Muscle layer of duodenum (tissue), 2 donors: ENCODE results near the gene CDHR3.

Source experiments
- H3K27ac ChIP-seq: one replicate; pipeline ENCODE4 v1.7.0; 2013; ENCODE audit warnings: mild to moderate bottlenecking, low read length
- H3K27me3 ChIP-seq: one replicate; pipeline ENCODE4 v1.7.0; 2013; ENCODE audit warnings: low read depth, mild to moderate bottlenecking, control low read depth, low read length
- H3K36me3 ChIP-seq, 2 donors: one replicate each; pipeline ENCODE4 v1.7.0; 2013; ENCODE audit warnings: low read length in 2 of 2, control low read depth in 1 of 2, mild to moderate bottlenecking in 1 of 2; ENCODE audit not compliant: insufficient read depth in 2 of 2, control insufficient read depth in 1 of 2
- H3K4me1 ChIP-seq, 2 donors: one replicate each; pipeline ENCODE4 v1.7.0; 2013; ENCODE audit warnings: low read length in 2 of 2, mild to moderate bottlenecking in 2 of 2, control low read depth in 1 of 2, moderate library complexity in 1 of 2; ENCODE audit not compliant: insufficient read depth in 2 of 2, control insufficient read depth in 1 of 2
- H3K4me3 ChIP-seq, 2 donors: one replicate each; pipeline ENCODE4 v1.7.0; 2013; ENCODE audit warnings: low read length in 2 of 2, low read depth in 1 of 2, mild to moderate bottlenecking in 1 of 2
- H3K9me3 ChIP-seq, 2 donors: one replicate each; pipeline ENCODE4 v1.7.0; 2013; ENCODE audit warnings: low read length in 2 of 2, control low read depth in 1 of 2, mild to moderate bottlenecking in 1 of 2; ENCODE audit not compliant: control insufficient read depth in 1 of 2
- donor health status: healthy.

The CDHR3 gene

DNA sequence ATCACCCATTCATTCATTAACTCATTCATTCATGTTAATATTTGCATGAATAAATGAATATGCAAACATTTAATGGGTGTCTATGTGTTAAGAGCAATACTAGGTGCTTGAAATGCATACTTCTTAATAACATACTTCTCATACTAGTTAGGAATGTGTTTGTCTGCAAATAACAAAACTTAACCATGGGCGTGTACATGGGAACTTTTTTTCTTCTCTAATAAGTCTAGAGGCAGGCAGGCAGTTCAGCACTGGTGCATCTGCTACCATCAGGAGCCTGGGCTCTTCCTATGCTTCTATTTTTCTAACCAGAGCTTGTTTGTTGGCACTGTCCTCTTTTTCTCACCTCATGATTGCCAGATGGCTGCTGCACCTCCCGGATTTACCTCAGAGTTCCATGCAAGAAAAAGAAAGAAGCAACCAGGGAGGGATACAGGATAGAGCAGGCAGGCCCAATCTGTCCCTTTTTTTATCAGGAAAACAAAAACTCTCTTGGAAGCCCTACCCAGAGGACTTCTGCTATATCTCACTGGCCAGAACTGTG, 22.7 kb downstream of the CDHR3 start:
- Histone ChIP-seq H3K4me3 (no peak overlapping the region), H3K36me3 (no peaks in the 10 kb centered on the region), H3K4me1 (peaks cover 0 to 10% of the 10 kb centered on the region in 2 donors), H3K9me3 (no peaks in the 10 kb centered on the region), H3K27ac (no peak overlapping the region), H3K27me3 (no peaks in the 10 kb centered on the region)

DNA sequence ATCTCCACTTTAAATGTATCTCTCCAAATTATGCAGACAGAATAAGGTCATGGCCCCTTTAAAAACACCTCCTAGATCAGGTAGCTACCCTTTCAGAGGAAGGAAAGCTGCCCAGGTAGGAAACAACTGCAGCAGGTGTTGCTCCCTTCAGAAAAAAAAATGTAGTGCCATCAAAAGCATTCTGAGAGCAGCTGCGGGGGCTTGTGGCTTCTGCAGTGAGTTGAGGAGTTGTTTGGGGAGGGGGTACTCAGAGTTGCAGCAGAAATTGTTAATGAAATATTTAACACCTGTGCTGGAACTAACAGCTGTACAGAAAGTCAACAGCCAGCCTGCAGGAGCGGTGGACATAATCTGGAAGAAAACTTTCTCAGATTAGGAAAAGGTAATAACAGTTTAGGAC, 24.0 kb downstream of the CDHR3 start:
- H3K4me1 ChIP-seq, result peaks cover 0 to 14% of the 10 kb centered on the region in 2 donors
- no peaks in the 10 kb centered on the region for H3K36me3 ChIP-seq
- H3K27me3 ChIP-seq, result no peaks in the 10 kb centered on the region
- H3K9me3 ChIP-seq, result no peaks in the 10 kb centered on the region
- H3K27ac ChIP-seq, result no peak overlapping the region
- no peak overlapping the region for H3K4me3 ChIP-seq

DNA sequence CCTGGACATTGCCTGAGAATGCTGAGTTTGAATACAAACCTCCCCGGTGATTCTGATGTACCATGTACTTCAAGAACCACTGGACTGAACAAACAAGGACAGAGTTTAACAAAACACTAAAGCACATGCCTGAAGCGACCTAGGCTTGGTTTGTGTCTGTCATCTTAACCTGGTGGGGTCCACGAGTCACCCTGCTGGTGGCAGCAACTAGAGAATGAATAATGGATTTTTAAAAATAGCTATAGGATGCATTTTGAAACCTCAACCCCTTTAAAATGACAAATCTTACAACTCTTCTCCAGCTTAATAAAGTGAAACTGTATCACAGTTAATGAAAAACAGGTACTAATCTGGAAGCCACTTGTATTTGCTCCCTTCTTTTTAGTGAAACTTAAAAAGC, 25.2 kb downstream of the CDHR3 start:
- Histone ChIP-seq H3K4me1 (peaks cover 0 to 14% of the 10 kb centered on the region in 2 donors), H3K27me3 (no peaks in the 10 kb centered on the region), H3K4me3 (no peak overlapping the region), H3K36me3 (no peaks in the 10 kb centered on the region), H3K9me3 (no peaks in the 10 kb centered on the region), H3K27ac (no peak overlapping the region)

- Histone ChIP-seq H3K9me3 (no peaks in the 10 kb centered on the region), H3K4me3 (no peak overlapping the region), H3K36me3 (no peaks in the 10 kb centered on the region), H3K27me3 (no peaks in the 10 kb centered on the region), H3K27ac (no peak overlapping the region), H3K4me1 (peaks cover 0 to 14% of the 10 kb centered on the region in 2 donors)
These were observed 26.1 kb downstream of the CDHR3 start for GRCh38 chr7:105989191-105989590.

- Histone ChIP-seq H3K4me1 (peaks cover 0 to 14% of the 10 kb centered on the region in 2 donors), H3K27me3 (no peaks in the 10 kb centered on the region), H3K27ac (no peak overlapping the region), H3K4me3 (no peak overlapping the region), H3K9me3 (no peaks in the 10 kb centered on the region), H3K36me3 (no peaks in the 10 kb centered on the region)
These were observed 26.6 kb downstream of the CDHR3 start for GRCh38 chr7:105989686-105990085.

GRCh38 chr7:105990141-105990540, 27.1 kb downstream of the CDHR3 start:
- no peak overlapping the region for H3K27ac ChIP-seq
- no peaks in the 10 kb centered on the region for H3K9me3 ChIP-seq

GRCh38 chr7:105990727-105991453, 27.8 kb downstream of the CDHR3 start:
- H3K9me3 ChIP-seq, result no peaks in the 10 kb centered on the region
- H3K27me3 ChIP-seq, result no peaks in the 10 kb centered on the region
- H3K4me1 ChIP-seq, result peaks cover 0 to 11% of the 10 kb centered on the region in 2 donors
- H3K36me3 ChIP-seq, result no peaks in the 10 kb centered on the region
- no peak overlapping the region for H3K4me3 ChIP-seq
- no peak overlapping the region for H3K27ac ChIP-seq

More at GRCh38 chr7:105990141-105990540, 27.1 kb downstream of the CDHR3 start:
- H3K36me3 ChIP-seq, result no peaks in the 10 kb centered on the region
- no peaks in the 10 kb centered on the region for H3K27me3 ChIP-seq
- H3K4me3 ChIP-seq, result no peak overlapping the region
- peaks cover 0 to 12% of the 10 kb centered on the region in 2 donors for H3K4me1 ChIP-seq

- Histone ChIP-seq H3K9me3 (no peaks in the 10 kb centered on the region), H3K4me1 (peaks cover 0 to 11% of the 10 kb centered on the region in 2 donors), H3K36me3 (no peaks in the 10 kb centered on the region)
These were observed 29.8 kb downstream of the CDHR3 start for GRCh38 chr7:105992905-105993304.

GRCh38 chr7:105996860-105997737, 34.0 kb downstream of the CDHR3 start:
- Histone ChIP-seq H3K36me3 (no peaks in the 10 kb centered on the region), H3K4me3 (no peak overlapping the region), H3K27ac (no peak overlapping the region), H3K27me3 (no peaks in the 10 kb centered on the region), H3K9me3 (no peaks in the 10 kb centered on the region), H3K4me1 (peaks cover 0 to 9% of the 10 kb centered on the region in 2 donors)

More at GRCh38 chr7:105992905-105993304, 29.8 kb downstream of the CDHR3 start:
- Histone ChIP-seq H3K27me3 (no peaks in the 10 kb centered on the region), H3K4me3 (no peak overlapping the region), H3K27ac (no peak overlapping the region)

GRCh38 chr7:105999256-105999655, 36.2 kb downstream of the CDHR3 start:
- Histone ChIP-seq H3K4me3 (no peak overlapping the region), H3K27ac (no peak overlapping the region), H3K27me3 (peaks cover 3% of the 10 kb centered on the region), H3K4me1 (peaks cover 0 to 13% of the 10 kb centered on the region in 2 donors), H3K9me3 (no peaks in the 10 kb centered on the region), H3K36me3 (no peaks in the 10 kb centered on the region)

GRCh38 chr7:106001196-106001595, 38.1 kb downstream of the CDHR3 start:
- Histone ChIP-seq H3K36me3 (no peaks in the 10 kb centered on the region), H3K4me3 (no peak overlapping the region), H3K4me1 (peaks cover 0 to 15% of the 10 kb centered on the region in 2 donors), H3K27me3 (peaks cover 3% of the 10 kb centered on the region), H3K9me3 (no peaks in the 10 kb centered on the region), H3K27ac (no peak overlapping the region)
